Subcutaneous adipose tissue (tissue), 4 donors: ENCODE data around the gene KCTD17. TPM values are rescaled to one million over a fixed set of nuclear protein-coding genes. Genes with fewer than 3 reads are reported as not detected.

Experiments used
- CTCF ChIP-seq: fragments of 450-650 bp; IDR thresholded peaks from one replicate; pipeline ENCODE4 v1.5.1; 2016; ENCODE audit warnings: low read depth, mild to moderate bottlenecking, control low read depth, antibody characterized with exemption, moderate library complexity
- total RNA-seq, 4 donors: library from RNA; depleted of rRNA; stranded (reverse); fragments of >200 nt; gene quantifications; one replicate each; pipeline ENCODE4 v1.1.0, GENCODE V29; 2016

The KCTD17 gene
- total RNA-seq, 4 donors from 2014 or later = 2.9 to 8.9 (median 8.4) TPM

DNA sequence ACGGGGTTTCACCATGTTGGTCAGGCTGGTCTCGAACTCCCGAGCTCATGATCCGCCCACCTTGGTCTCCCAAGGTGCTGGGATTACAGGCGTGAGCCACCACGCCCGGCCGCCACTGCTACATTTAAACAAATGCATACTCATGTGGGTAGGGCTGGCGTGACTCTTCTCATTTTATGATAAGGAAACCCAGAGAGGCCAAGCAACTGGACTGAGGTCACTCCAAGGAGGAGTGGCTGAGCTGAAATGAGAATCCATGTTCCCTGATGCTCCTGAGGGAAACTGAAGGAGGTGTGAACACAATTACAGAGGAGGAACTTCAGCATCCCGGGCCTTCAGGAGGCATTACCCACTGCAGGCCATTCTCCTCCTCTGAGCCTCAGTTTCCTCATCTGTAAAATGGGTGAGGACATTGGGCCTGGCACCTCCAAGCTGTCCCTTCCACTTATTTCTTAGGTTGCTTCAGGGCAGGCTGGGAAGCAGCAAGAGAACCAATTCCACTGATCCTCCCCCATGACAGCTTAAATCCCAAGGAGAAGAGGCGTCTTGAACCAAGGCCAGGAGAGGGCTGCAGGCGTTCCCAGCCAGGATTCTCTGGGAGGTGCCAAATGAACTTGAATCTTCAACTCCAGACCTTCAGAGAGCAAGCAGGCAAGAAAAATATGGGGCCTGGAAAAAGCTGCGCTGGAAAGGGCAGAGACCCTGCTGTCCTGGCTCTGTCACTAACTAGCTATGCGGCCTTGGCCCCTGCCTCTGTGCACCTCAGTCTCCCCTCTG, 35.2 kb upstream of the KCTD17 start:
- TF ChIP-seq CTCF = no peak

DNA sequence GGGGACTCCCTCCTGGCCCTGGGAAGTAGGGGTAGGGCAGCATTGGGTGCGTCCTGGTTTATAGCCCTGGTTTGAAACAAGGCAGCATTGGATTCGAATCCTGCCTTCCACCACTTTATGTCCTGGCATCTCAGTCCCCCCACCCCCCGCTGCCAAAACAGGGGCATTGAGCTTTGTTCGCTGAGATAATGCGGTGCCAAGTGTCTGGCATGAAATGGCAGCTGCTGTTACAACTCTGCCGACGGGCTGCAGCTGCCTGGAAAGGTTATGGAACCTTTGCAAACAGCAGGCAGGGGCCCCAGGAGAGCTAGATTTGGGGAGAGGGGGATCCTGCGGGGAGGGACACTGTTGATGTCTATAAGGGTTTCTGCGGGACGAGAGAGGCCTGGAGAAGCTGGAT, 34.2 kb upstream of the KCTD17 start:
- no peak for TF ChIP-seq CTCF

GRCh38 chr22:37018086-37018814, 33.3 kb upstream of the KCTD17 start:
- TF ChIP-seq CTCF = no peak

DNA sequence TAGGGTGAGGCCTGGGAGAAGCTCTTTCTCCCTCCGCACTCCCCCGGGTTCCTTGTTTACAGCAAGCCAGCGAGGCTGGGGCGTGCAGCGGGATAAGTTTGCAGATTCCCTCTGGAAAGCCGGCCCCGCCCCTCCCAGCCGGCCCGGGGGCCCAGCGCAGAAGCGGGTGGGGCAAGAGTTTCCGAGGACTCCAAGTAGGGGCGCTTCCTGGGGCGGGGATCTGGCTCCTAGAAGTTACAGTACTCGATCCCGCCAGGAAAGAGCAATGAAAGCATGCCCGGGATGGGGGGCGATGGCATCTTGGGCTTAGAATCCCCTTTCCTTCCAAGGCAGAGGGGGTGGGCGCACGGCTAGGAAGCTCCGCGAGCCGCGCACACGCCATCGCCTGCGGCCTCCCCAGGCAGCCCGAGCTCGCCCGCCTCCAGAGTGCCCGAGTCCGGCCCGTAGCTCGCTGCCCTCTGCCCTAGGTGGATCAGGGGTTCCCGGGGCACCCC, 32.7 kb upstream of the KCTD17 start:
- TF ChIP-seq CTCF = no peak

DNA sequence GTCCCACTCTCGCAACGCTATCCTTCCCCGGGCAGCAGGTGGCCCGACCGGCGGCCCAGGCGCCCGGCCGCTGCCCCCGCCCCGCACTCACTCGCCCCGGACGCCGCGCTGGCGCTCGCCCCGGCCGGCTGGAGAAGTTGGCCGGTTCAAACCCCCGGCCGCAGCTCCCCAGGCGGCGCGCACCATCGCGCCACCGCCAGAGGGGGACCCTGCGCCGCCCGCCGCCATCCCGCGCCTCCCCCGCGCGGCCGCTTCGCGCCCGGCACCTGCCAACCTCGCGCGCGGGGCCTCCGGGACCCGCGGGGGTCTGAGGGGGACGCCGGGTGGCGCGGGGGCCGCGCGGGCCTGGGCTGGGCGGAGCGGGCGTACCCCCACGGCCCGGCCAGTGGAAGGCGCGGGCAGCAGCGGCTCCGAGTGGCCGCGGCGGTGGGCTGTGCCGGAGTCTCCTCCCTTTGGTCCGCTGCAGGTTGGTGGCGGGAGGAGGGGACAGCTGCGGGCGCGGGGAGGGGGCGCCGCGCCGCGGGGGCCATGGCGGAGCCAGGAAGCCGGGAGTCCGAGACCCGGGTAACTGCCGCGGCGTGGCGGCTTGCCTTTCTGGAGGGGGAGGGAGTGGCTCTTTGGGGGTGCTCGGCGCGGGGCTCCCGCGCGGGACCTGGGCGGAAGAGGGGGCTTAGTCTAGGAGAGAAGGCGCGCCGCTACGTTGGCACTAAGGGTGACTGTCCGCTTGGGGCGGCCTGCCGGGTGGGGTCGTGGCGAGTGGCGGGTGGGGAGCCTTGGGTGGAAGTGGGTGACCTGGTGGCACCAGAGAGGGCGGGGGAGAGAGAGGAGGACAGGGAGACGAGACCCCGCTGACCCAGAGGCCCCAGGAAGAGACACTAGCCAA, 32.0 kb upstream of the KCTD17 start, which contains the start of the genes MPST and TST:
Gene MPST, plus strand, starts transcription at position 434 of the 883 bp plus-strand sequence. Its CDS starts 95 bp downstream, at position 529.
Gene TST, minus strand, starts transcription at position 139 of the 883 bp plus-strand sequence. CDS start 715 bp downstream, outside the sequence.
- TF ChIP-seq CTCF = no peak

DNA sequence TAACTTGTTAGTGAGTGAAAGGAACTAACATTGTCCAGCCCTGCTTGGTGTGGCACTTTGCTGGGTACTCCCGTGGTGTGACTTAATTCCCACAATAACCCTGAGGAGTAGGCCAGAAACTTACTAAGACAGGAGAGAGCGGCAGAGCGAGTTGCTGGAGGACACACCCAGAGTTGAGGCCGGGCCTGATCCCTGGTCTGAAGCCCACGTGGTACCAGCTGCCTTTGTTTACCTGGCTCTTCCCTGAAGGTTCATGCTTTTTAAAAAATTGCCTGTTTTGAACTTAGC, 31.4 kb upstream of the KCTD17 start:
- TF ChIP-seq CTCF = no peak
